IPS DF 19.7 (cell line): ENCODE results near the gene ERGIC3.

Source experiments
- DNase-seq: peaks from one replicate; pipeline ENCODE4 v3.0.0-alpha.2; 2013; ENCODE audit warnings: low read depth, low spot score

ERGIC3 gene

DNA sequence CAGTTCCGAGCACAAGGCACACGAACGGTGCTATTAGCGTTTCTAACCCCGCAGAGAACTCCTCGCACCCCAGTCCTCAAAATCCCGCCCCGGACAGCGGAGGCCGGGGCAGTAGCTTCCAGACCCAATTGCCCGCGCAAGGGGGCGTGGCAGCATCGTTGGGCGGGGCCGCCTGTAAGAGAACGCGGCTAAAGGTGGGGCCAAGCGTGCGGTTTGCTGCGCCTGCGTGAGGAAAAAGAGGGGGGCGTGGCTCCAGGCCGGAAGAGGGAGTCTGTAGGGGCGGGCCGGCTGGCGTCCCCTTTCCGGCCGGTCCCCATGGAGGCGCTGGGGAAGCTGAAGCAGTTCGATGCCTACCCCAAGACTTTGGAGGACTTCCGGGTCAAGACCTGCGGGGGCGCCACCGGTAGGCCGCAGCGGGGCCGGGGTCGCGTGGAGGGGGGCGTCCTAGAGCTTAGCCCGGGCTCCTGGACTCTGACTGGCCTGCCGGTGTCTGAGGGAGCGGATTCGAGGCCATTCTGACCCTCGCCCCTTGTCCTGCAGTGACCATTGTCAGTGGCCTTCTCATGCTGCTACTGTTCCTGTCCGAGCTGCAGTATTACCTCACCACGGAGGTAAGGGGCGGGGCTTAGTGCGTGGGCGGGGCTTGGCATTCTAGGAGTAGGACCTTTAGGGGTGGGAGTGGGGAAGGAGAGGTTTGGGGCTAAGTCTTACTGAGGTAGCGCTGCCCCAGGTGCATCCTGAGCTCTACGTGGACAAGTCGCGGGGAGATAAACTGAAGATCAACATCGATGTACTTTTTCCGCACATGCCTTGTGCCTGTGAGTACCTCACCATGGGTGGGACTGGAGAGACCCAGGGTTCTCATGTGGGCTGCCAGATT lies at the start of gene ERGIC3:
Gene ERGIC3, plus strand, starts transcription at position 296 of the 880 bp plus-strand sequence. Its CDS starts 20 bp downstream, at position 316.
- peak; percentile 79 for DNase-seq

DNA sequence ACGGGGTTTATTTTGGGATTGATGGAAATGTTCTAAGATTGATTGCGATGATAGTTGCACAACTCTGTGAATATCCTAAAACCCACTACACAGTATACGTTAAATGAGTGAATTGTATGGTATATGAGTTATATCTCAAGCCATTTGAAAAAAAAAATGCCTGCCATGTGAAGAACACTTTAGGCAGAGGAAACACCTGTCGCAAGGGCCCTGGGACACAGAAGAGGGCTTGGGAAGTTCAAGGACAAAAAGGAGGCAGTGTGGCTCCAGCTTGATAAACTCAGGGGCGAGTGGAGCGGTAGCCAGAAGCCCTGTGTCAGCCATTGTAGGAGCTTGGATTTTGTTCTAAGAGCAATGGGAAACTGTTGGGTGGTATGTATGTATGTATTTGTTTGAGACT lies 49.5 kb upstream of the ERGIC3 start:
- no peak for DNase-seq

DNA sequence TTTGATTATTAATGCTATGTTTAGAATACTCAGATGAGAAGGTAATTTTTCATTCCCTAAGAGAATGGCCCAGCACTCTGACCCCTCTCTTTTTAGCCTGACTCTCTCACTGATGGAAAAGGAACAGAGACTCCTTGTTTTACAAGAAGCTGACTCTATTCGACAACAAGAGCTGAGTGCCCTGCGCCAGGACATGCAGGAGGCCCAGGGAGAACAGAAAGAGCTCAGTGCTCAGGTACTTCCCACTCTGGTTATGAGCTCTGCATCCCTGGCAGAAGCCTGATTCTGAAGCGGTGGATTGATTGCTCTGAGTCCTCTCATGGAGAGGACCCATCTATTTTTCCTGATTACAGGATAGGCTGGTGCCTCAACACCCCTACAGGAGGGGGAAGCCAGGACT lies 45.4 kb upstream of the ERGIC3 start:
- DNase-seq = no peak

DNA sequence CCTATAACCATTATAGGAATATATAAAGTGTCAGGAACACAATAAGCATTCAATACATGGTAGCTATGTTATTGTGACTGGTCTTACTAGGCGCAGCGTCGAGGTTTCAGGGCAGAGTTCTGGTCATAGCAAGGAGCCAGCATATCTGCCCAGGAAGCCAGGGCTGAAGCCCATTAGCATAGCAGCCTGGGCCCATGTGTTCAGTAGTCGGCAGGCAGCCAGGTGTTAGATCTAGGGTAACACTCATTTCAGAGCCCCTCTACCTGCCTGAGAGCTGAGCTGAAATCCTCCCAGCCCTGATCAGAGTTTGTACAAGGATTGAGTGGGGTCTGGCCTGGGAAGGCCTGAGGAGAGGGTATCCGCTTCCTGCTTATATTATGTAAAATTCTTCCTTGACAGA lies 44.6 kb upstream of the ERGIC3 start:
- no peak for DNase-seq

DNA sequence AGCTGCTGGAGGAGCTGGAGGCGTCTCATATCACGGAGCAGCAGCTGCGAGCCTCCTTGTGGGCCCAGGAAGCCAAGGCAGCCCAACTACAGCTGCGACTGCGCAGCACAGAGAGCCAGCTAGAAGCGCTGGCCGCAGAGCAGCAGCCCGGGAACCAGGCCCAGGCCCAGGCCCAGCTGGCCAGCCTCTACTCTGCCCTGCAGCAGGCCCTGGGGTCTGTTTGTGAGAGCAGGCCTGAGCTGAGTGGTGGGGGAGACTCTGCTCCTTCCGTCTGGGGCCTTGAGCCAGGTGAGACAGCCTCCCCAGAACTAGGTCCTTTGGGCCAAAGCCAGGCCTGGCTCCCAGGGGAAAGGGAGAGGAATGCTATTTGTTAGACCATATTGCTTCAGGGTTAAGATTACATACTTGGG lies 44.1 kb upstream of the ERGIC3 start:
- DNase-seq = no peak

DNA sequence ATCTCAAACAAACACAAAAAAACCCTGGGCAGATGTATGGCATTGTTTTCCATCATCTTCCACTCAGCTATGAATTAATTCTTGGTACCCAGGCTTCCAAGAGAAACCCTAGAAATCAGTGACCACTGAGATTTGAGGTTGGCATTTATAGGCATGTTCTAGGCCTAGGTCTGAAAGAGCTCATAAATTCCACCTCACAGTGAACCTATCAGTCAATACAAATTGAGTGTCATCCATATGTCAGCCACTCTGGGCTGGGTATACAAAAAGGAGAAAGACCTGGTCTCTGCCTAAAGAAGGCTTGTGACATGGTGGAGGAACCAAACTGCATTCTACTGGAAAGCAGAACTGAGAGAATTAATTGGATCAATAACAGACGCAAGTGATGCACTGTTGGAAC lies 42.6 kb upstream of the ERGIC3 start:
- no peak for DNase-seq

DNA sequence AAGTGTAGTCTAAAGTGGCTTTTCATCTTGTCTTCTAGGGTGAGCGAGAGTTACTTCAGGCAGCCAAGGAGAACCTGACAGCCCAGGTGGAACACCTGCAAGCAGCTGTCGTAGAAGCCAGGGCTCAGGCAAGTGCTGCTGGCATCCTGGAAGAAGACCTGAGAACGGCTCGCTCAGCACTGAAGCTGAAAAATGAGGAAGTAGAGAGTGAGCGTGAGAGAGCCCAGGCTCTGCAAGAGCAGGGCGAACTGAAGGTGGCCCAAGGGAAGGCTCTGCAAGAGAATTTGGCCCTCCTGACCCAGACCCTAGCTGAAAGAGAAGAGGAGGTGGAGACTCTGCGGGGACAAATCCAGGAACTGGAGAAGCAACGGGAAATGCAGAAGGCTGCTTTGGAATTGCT lies 39.5 kb upstream of the ERGIC3 start:
- DNase-seq = no peak

DNA sequence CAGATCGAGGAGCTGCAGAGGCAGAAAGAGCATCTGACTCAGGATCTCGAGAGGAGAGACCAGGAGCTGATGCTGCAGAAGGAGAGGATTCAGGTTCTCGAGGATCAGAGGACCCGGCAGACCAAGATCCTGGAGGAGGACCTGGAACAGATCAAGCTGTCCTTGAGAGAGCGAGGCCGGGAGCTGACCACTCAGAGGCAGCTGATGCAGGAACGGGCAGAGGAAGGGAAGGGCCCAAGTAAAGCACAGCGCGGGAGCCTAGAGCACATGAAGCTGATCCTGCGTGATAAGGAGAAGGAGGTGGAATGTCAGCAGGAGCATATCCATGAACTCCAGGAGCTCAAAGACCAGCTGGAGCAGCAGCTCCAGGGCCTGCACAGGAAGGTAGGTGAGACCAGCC lies 38.6 kb upstream of the ERGIC3 start:
- no peak for DNase-seq

DNA sequence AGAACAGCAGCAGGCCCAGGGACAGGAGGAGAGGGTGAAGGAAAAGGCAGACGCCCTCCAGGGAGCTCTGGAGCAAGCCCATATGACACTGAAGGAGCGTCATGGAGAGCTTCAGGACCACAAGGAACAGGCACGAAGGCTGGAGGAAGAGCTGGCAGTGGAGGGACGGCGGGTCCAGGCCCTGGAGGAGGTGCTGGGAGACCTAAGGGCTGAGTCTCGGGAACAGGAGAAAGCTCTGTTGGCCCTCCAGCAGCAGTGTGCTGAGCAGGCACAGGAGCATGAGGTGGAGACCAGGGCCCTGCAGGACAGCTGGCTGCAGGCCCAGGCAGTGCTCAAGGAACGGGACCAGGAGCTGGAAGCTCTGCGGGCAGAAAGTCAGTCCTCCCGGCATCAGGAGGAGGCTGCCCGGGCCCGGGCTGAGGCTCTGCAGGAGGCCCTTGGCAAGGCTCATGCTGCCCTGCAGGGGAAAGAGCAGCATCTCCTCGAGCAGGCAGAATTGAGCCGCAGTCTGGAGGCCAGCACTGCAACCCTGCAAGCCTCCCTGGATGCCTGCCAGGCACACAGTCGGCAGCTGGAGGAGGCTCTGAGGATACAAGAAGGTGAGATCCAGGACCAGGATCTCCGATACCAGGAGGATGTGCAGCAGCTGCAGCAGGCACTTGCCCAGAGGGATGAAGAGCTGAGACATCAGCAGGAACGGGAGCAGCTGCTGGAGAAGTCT lies 37.9 kb upstream of the ERGIC3 start:
- no peak for DNase-seq

DNA sequence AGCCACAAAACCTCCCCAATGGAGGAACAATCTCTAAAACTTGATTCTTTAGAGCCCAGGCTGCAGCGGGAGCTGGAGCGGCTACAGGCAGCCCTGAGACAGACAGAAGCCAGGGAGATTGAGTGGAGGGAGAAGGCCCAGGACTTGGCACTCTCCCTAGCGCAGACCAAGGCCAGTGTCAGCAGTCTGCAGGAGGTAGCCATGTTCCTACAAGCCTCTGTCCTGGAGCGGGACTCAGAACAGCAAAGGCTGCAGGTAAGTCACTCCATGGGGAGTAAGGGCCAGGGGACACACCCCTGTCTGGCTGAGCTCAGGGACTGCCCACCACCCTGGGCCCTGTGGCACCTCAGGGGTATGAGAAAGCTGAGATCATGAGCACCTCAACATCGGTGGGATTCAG lies 37.1 kb upstream of the ERGIC3 start:
- DNase-seq = no peak

DNA sequence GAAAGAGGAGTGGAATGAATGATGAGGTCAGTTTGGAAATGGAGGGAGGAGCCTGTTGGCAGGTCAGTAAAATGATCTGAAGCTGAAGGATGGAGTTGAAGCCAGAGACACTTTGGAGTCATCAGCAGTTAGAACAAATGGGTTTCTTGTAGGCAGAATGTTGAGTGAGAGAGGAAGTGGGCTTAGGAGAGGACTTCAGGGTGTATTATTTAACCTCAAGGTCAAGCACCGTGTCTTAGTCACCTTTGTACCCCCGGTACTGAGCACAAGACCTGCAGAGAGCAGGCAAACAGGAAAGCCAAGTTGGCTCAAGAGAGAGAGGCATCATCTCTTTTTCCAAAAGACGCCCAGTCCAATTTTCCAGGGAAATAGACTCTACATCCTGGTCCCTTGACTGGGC lies 35.7 kb upstream of the ERGIC3 start:
- no peak for DNase-seq

DNA sequence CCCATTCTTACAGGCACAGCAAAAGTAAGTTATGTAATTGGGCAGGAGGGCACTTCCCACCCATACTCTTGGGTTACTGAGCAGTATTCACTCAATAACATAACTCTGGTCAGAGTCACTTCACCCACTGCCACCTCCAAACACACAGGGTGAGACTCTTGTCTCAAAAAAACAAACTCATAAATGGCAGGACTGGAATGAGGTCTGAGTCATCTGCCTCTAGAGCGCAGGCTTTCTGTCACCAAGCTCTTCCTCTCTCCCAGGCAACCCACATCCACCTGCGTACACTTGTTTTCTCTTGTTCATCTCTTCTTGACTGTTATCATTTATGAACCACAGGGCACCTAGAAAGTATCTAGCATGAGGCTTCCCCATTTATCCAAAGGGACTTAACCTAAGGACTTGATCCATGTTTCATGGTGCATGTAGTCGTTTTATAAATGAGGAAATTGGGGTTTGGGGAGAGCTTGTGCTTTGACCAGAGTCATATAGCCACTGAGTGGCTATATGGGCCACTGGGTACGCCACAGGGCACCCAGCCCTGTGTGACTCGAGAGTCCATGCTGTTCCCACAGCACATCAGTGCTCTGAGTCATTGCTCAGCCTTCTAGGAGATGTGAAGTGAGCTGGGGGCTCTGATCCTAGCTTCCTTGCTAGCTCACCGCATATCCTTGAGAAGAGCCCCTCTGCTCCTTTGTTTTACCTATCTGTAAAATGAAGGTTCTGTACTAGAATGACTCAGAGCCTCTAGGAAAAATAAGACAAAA lies 34.8 kb upstream of the ERGIC3 start:
- DNase-seq = no peak

DNA sequence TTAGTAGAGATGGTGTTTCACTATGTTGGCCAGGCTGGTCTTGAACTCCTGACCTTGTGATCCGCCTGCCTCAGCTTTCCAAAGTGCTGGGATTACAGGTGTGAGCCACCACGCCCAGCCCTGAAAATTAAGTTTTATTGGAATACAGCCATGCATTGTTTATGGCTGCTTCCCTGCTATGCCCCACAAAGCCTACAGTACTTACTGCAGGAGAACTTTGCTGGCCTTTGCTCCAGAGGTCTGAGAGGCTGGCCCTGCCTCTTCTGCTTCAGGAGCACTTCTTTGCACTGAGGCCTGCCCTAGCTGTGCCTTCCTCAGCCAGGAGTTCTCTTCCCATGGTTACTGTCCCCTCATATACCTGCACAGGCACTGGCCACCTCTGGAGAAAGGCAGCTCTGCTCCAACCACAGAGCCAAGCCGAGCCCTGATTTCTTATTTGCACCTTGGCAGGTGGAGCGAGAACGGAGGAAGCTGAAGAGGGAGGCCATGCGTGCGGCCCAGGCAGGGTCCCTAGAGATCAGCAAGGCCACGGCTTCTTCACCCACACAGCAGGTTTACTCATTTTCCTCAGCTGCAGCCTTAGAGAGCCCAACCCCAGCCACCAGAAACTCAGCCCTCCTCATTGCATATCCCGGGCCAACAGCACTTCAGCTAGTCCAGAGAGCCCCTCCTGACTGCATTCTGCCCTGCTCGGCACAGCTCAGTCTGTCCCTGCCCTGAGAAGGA lies 33.2 kb upstream of the ERGIC3 start:
- DNase-seq = no peak

DNA sequence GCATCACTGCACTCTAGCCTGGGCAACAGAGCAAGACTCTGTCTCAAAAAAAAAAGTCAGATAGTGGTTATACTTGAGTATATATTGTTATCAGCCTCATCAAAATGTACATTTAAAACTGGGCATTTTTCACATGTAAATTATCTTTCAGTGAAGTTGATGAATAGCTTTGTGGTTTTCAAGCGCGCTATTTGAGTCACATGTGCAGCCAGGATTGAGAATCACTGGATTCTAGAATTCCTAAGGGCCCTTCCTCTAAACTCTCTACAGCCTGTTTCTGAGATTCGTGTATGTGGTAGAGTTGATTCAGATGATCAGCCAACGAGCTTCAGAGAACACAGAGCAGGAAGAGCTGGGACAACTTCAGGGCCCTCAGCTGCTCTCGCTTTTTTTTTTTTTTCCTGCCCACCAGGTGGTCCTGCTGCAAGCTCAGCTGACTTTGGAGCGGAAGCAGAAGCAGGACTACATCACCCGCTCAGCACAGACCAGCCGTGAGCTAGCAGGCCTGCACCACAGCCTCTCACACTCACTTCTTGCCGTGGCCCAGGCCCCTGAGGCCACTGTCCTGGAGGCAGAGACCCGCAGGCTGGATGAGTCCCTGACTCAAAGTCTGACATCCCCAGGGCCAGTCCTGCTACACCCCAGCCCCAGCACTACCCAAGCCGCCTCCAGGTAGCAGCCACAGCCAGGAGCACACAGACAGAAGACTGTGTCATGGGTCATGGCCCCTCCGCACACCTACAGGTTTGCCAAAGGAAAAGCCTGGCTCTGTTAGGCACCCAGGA lies 30.7 kb upstream of the ERGIC3 start:
- no peak for DNase-seq

DNA sequence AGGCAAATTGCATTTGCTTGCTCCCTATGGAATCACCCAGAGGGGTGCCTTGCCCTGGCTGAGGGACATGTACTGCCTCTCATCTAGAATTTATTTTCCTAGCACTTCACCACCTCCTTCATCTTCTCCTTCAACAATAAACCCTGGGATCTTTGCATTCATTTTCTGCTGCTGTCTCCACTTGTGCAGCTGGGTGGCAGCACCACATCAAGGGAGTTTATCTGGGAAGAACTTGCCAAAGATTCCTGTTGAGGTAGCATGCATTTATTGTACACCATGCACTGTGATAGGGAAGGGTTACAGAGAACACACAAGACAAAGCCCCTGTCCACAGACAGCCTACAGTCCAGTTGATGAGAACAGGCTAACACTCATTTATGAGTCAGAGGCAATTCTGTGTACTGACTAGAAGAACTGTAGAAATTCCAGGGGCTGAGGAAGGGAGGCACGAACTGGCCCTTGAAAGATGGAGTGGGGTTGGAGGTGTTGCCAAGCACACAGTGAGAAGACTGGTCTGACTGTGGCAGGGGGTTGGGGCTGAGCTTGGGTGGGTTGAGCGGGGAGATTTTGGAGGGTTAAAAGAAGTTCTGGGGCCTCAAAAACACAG lies 30.0 kb upstream of the ERGIC3 start:
- DNase-seq = no peak

DNA sequence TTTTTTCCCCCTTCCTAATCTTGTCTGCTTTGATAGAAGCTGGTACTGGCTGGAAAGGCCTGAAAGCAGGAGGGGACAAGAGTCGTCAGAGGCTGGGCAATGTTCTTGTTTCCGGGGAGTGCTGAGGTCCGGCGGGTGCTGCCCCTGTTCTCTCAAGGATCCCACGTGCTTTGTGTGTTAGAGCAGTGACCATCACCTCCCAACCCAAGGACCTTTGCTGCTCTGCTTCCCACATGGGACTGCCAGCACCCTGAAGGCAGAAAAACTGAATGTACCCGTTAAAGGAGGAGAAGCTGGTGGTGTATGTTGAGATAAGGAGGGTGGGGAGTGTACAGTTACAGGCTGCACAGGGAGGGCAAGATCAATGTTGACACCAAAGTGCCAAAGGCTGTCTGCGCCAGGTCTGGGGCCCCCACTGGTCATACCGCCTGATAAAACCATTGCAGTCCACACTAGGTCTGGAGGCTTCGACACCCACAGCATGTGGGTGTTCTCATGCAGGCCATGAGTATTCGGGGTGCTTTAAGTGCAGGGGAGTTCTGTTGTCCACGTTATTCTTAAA lies 27.4 kb upstream of the ERGIC3 start:
- no peak for DNase-seq

DNA sequence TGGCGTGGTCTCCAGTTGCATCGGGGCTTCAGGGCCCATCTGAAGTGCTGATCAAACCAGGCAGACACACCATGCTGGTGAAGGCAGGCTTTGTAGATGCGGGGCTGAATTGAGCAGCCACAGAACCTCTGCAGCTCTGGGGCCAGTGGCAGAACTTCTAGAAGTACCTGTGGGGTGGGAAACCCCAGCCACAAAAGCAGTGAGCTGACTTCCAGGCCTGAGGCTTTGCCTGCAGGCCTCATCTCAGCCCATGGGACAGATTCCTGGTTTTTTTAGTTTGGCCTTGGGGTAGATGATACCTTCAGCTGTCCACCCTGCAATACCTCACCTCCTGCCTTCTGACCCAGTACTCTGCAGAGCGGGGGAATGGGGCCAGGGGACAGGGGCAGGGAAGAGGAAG lies 26.5 kb upstream of the ERGIC3 start:
- no peak for DNase-seq

DNA sequence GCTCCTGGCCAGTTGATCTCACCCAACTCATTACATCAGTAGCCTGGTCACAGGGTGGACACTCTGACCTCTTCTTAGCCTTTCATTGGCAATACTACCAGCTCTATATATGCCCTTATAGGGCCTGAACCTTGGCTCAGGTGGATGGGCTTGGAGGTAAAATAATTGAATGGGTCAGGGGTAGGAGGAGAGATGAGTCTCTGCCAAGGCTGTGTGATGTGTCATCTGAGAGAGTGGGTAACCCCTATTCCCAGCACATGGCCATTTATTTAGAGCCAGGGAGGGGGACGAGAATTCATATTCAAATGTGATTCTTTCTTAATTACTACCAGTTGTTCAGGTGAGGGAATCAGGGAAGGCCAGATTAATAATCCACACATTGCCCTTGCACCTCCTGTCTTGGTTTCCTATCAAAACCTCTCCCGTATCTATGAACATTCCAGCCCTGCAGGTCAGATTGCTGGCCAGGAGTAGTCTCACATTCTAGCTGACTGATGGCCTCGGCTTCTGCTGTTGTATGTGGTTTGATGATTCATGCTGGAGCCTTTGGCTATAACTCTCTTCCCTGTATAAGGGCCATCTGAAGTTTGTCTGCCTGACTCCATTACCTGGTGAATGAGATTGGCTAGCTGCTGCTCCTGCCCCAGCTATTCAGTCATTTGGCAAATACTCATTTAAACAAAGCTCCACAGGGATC lies 25.8 kb upstream of the ERGIC3 start:
- no peak for DNase-seq

DNA sequence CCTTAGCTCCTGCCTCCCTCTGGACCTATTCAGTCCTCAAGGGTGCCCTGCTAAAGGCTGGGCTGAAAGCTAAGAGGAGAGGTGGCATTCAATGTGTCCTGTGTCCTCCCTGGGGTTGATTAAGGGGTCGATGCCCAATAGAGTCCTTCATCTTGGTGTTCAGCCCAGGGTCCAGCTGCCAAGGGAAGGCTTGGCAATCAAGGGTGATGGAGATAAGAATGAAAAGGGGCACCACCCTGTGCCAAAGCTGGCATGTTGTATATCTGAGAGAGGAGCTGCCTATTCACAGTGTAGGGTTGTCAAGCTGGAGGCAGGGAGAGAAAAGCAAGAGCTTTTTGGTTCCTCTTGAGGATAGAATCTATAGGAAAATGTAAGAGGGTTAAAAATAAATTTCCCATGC lies 24.8 kb upstream of the ERGIC3 start:
- DNase-seq = no peak
